CD4-positive, alpha-beta T cell treated with Interleukin-4 for 4 hours (primary cell): Measurements from ENCODE around the gene CORO2B.
"Not testable (repeated sequence)": the region's sequence is repeated elsewhere in the genome, so short reads cannot be mapped to it uniquely, and the experiment has no call there.

Source experiments
- DNase-seq: peaks from one replicate; pipeline ENCODE4 v3.0.0-alpha.2; 2020

The CORO2B gene

DNA sequence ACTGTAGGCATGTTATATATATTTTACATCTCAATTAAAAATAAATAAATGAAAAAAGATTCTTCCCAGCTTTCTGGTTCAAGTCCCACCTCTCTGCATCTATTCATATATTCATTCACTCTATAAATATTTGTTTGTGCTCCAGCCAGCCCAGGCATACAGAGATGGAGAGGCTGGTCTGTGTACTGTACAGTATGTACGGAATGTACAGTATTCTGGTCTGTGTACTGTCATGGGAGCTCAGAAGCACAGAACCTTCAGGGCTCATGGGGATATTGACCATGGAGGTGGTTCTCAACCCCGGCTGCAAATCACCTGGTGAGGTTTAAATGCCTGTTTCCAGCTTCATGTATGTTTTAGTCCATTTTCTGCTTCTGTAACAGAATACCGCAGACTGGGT lies 13.8 kb downstream of the CORO2B start:
- no peak for DNase-seq

DNA sequence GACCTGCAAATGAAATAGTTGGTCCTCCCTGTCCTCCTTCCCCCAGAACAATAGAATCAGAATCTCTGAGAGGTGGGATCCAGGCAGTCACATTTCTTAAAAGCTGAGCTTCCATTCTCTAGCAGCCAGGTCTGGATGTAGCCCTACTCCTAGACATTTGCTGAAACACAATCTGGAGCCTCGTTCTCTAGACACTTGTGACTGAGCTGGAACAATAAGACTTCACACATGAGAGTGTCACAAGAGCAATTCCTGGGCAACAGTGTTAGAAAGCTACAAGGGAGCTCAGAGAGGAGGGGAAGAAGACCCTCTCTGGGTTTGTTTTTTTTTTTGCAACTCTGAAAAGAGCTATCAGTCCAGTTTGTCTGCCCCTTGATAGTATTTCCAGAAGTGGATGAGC lies 14.5 kb downstream of the CORO2B start:
- no peak for DNase-seq

DNA sequence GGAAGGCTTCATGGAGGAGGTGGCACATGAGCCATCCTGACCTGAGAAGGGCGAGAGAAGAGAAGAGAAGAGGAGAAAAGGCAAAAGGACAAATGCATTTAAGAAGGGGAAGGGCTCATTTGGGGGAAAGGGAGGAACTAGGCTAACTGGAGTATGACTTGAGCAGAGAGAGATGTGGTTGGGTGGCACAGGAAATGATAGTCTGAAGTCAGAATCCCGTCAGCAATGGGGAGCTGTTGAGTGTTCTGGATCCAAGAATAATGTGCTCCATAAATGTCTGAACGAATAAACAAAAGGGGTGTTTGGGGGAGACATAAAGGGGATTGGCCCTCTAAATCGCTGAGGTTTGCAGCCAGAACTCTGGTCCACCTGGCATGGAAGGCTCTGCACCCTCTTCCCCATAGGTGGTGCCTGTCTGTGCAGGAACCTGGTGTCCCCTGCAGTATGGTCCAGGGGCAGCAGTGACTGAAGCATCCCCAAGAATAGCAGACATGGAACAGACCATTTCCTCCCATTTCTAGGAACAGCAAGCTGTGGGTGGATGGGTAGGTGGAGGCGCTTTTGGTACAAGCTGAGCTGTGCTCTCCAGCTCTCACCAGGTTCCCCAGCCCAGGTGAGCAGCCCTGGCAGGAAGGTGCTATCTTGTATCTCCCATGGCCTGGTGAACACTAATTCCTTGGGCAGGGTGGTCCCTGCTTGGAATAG lies 15.2 kb downstream of the CORO2B start:
- no peak for DNase-seq

DNA sequence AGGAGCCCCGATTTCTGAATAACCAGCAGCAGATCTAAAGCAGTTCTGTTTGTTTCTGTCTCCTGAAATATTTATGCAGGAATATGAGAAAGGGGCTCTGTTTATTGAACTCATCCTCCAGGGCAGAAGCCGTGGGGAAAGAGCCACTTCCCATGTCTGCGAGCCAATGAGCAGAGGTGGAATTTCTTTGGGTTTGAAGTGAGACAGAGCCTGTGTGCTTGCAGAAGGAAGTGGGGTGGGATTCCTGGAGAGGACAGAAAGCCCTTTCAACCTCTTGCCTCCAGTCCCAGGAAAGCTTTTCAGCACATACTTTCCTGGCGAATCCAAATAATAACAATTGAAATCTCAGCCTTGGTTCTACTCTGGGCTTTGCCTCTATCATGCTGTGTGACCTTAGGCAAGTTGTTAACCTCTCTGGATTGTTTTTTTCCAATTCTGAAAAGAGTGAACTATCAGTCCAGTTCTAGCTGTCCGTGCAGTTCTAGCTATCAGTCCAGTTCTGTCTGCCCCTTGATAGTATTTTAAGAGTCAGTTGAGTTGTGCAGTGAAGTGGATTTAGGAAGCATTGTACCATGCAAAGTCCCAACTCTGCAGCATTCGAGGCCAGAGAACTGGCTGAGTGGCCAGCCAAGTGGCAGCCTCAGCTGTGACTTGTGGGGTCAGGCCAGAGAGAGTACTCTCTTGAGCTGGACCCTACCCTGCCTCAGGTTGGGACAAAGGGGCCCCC lies 15.9 kb downstream of the CORO2B start:
- DNase-seq, result no peak

DNA sequence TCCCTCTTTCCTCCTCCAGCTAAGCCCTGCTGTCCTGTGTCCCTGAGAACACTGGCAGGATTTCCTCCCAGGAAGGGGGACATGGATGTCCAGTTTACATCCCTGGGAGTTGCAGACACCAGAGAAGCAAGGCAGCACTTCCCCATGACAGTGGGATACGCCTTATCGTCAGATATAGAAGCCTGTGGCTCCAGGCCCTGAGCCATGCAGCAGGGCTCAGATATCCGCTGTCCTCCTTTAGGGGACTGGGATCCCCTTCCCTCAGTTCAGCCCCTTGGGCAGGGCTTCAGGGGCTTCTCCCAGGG lies 16.4 kb downstream of the CORO2B start:
- DNase-seq, result no peak

DNA sequence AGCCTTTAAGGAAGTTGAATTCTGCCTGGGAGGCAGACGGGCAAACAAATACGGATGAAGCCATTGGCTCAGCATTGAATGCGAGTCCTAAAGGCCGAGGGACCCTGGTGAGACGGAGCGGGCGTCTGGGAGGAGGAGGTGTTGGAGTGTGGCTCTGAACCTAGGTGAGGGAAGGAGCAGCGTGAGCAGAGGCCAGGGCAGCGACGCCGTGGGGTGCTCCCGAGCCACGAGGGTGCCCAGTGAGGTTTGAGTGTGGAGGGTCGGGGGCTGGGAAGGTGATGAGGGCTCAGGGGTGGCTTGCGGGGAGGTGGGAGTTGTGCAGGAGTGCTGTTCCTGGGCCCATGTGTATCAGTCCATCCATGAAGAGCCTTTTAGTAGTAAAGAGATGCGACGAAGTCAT lies 17.0 kb downstream of the CORO2B start:
- no peak for DNase-seq

DNA sequence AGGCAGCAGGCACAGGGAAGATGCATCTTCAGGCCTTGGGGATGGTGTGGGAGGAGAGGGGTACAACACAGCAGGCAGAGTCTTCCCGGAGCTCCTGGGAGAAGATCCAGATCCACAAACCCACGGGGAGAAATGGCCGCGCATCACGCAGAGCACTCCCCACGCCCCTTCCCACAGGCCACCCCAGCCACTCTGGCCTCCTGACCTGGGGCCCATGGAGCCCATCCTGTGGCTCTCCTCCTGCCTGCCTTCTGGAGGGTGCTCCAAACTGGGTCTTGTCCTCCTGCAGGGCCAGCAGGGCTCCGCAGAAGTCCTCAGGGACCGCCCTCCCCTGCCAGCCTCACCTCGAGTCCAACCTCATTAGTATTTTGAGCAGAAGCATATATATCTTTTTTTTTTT lies 17.9 kb downstream of the CORO2B start:
- DNase-seq, result no peak

DNA sequence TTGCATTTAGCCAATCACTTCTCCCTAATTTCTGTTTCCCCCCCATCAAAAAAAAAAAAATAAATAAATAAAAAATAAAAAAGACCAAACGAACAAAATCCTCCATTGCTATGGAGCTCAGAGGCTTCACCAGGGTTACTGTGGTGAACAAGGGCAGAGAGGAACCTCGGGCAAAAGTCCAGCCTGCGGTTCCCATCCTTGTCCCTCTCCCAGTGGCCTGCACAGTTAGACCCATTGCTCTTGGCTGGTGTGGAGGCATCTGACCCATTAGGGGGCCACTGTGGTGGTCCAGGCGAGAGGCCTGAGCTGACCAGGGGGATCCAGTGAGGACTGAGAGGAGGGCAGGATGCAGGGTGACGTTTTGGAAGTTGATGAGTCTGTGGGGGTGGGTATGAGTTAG lies 18.8 kb downstream of the CORO2B start:
- no peak for DNase-seq

DNA sequence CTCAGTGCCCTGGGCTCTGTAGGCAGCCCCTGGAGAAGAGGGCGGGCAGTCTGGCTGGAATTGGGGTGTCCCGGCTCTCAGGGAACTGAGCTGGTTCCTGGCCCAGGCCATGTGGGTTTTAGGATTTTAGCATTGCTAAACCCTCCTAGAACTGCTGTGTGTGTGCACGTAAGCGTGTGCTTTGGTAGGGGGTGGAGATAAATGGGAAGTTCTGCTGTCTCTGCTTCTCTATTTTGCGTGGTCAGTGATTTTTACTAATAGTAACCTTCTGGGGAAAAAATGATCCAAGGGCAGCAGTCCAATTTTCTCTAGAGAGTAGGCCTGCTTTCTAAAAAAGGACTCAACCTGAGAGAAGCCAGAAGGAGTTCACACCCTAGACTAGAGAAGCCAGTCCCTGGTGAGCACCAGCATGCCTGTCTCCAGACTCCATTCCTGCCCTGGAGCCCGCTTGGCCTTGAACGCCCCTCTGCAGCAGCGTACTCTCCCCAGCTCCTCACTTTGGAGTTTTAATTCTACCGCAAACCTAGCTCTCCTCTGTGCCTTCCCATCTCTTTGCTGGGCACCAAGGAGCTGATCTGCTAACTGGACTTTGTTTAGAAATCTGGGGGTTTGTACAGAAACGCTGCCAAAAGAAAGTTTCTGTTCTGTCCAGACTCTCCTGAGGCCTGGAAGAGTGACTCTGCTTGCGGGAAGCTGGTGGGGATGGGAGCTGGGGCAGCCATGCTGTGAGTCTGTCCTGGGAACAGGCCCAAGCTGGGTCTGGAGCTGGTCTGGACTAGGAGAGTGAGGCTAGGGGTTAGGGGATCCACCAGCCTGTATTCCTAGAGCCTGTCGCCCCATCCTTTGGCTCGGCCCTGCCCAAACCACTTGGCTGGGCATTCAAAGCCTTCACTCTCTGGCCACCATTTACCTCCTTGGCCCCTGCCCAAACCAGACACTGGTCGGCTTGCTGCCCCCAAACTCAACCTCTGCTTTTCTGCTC lies 19.7 kb downstream of the CORO2B start:
- DNase-seq, result no peak

DNA sequence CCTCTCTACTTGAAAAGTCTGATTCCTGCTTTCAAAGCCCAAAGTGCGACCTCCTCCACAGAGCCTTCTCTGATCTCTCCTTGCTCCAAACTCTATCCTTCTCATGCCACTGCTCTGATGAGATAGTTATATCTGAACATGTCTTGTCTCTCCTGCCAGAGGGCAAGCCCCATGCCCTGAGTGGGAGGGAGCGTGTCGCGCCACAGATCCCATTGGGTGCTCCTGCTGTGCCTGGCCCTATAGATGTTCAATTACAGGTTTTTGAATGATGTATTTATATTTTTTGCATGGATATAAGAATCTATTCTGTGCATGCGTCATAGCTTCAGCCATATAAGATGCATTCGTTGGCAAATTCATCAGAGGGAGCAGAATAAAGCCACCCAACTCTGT lies 20.4 kb downstream of the CORO2B start:
- DNase-seq, result no peak

DNA sequence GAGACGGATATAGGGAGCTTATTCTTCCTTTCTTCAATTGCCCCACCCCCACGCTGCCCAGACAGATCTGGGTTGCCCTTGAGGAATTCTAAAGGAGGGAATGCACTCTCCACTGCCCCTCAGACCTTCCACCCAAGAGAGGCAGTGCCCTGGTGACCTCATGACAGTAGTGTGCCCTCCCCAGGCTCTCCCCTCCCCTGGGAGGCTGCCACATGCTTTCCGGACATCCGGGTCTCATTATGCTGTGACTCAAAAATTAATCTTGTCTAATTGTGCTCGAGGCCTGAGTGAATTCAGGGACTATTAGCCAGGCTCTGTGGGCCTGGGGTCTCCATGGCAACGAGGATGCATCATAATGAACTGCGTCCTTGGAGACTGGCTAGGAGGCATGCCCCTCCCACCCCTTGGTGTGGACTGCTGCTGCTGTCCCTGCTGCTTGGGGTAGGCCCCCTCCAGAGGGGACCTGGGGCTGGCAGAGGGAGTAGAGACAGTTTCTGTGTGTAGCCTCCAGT lies 20.8 kb downstream of the CORO2B start:
- no peak for DNase-seq

DNA sequence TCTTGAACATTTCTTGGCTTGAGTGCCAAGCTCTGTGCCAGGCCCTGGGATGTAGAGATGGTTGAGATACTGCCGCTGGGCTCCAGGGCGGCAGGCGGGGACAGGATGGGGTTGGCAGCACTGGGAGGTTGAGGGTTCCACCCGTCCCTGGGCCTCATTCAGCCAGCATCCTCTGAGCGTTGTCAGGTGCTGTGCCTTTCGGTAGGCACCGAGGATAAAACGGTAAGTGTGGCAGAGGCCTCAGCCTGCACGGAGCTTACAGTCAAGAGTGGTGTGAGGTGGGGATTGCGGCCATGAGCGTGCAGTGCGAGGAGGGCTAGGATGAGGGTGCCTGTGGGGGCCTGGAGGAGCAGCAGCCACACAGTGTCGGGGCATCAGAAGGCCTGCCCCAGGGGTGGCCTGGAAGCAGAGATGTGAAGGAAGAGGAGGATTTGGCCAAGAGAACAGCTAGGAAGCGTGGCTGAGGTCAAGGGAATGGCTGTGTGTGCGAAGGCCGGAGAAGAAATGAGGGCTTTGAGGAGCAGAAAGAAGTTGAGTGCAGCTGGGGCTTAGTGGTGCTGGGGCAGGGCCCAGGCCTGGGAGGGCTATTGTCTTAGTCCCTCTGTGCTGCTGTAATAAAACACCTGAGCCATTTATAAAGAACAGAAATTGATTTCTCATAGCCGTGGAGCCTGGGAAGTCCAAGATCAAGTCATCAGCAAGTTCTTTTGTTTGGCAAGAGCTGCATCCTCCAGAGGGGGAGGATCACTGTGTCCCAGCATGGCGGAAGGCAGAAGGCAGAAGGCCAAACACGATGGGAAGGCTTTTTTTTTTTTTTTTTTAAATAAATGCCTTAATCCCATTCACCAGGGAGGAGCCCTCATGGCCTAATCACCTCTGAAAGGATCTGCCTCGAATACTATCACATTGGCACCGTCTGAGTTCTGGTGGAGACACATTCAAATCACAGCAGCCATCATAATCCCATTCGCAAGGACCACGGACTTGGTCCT lies 22.7 kb downstream of the CORO2B start:
- no peak for DNase-seq

DNA sequence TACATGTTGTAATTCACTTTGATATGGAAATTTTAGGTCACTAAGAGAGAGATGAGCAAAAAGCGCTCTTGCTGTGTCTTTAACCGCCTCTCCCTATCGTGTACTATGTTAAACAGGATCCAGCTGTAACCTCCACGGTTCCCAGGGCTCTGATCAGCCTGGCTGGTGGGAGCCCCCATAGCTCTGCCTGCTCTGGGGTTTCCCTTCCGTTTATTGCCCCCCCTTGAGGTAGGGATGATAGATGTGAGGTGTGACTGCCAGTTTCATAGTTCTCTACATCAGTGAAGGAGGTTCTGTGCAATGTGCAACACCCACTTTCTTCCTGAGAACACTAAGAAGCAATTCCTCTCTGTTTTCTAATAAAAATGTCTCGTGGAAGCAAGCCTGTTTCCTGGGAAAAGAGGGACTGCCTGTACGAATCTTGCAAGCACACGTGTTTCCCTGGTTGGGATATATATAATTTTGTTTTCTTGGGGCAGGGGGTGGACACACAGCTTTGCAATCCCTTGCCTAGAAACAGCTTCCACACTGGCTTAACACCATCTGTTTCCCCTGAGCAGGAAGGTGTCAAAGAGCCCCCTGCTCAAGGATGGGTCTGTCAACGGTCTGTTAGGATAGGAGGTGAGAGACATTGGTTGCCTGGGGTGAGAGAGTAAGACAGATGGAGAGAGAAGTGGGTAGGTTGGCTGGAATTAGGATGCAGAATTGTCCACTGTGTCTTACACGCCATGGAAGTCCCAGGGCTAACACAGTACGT lies 23.8 kb downstream of the CORO2B start:
- DNase-seq, result no peak

DNA sequence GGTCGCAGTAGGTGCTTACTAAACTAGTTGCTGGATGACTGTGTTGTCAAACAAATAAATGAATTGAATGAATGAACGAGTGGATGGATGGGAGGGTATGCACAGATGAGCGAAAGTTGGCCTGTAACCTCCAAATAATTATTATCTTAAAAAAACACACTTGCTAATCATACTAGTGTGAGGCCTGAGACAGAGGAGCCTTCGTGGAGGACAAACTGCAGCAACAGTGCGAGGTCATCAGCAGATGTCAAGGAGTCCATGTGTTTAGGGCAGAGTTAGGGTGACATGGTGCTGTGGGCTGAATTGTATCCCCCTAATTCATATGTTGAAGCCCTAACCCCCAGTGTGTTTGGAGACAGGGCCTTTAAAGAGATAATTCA lies 24.4 kb downstream of the CORO2B start:
- no peak for DNase-seq

DNA sequence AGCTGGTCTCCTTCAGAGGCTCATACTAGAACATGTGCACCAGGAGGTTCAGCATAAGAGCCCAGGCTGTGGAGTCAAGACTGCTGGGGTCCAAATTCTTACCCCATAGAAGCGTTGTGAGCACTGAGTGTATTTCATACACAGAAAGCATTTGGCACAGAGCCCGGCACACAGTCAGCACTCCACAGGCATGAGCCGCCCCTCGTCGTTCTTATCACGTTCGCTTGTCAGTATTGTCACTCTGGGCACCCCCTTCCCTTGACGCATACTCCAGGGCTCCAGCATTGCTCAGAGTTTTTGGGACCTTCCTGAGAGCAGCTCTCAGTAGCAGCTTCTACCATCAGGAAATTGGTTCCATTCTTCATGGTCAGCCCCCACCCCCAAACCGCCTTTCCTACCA lies 25.2 kb downstream of the CORO2B start:
- DNase-seq, result no peak

DNA sequence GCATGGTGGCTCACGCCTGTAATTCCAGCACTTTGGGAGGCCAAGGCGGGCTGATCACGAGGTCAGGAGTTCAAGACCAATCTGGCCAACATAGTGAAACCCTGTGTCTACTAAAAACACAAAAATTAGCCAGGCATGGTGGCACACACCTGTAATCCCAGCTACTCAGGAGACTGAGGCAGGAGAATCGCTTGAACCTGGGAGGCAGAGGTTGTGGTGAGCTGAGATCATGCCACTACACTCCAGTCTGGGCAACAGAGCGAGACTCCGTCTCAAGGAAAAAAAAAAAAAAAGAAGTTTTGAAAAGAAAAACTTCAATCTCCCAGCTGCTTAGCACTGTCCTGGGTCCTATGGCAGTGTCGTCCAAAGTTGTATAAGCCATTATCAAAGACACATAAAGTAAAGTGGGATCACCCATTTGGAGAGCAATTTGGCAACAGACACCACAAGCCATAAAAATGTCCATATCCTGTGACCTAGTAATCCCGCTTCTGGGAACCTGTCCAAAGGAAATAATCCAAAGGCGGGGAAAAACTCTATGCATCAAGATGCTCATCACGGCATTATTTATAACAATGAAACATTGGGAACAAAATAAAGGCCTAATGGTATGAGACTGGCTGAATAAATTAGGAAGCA lies 26.2 kb downstream of the CORO2B start:
- not testable (repeated sequence) for DNase-seq

DNA sequence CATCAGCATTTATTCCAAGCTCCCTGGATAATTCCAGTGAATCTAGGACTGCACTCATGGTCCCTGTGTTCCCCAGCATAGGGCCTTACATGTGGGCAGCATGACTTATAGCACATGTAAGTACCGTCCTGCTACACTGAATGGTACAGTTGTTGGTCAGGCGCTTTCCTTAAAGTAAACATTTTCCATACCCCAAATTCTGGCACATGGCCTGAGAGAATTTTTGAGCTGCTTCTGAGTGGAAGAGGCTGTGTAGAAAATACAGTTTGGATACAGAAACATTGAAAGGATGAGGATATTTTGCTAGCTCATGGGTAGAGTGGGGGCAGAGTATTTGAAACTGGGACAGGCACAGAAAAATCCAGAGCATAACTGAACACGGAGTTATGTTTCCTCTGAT lies 27.6 kb downstream of the CORO2B start:
- no peak for DNase-seq

DNA sequence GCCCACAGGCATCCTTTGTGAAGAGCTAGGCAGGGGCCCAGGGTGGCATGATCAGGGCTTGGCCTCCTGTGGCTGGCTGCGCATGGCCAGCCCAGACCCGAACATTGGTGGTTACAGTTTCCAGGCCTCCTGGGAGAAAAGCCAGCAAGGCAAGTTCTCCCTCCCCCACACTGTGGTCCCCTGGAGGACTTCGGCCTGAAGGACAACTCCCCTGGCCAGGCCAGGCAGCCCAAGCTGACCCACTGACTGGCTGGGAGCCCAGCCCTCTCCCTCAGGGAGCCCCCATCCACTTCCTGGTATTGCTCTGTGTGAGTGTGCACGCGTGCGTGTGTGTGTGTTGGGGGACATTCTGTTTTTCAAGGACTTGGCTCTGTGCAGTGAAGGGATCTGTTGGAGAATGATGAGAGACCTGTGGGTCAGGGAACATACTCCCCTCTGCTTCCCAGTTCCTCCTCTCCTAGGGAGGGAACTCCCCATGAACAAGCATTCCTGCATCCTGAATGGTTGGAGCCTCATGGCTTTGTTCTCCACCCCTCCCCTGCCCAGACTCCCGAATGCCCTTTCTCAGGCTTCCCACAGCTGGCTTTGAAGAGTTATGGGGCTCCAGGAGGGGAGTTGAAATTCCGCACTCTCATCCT lies 29.5 kb downstream of the CORO2B start:
- DNase-seq, result no peak

DNA sequence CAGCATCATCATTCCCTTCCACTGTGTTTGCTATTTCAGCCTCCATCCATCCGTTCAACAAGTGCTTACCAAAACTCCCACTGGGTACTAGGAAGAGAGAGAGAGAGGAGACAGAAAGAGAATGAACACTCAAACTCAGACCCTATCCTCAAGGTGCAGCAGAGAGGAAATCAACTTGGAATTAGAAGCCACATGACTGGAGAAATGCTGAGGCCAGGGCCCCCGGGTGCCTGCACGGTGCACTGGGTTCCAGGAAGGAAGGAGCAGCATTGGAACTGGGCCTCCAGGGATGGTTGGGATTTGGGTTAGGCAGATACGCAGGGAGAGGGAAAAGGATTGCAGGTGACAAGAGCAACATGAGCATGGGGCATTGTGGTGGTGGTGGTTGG lies 30.0 kb downstream of the CORO2B start:
- DNase-seq, result no peak

DNA sequence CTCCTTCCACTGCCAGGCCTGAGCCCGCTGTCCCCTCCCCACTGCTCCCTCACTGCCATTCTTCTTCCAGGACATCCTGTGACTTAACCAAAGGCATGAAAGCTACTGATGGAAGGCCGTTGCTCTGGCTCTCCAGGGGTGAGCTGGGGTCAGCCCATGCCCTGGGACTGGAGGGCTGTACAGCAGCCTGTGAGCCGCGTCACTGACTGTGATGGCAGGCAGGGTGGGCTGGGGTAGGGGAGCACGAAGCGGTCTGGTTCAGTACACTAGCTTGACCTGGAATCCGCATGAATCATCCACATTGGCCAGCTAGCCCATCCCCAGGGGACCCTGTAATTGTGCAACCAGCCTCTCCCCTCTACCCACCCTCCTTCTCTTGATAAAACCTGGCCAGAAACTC lies 30.8 kb downstream of the CORO2B start:
- DNase-seq, result no peak

DNA sequence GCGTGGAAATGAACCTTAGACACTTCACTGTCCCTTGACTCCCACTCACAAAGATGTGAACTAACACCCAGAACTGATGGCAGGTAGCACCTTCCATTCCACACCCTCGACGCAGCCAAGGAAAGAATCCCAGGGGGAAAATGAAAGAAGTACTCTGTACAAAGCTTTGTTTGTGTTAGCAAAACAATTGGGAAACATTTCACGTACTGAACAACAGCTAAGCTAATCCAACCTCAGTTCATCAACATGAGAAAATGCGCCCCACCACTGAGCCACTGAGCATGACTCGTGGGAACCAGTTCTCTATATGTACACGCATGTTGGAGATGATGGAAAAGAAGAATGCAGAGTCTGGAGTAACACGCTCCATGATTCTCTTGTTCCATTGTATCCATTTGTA lies 32.0 kb downstream of the CORO2B start:
- DNase-seq, result no peak
